ENCODE data around the gene ACSL6.

DNA sequence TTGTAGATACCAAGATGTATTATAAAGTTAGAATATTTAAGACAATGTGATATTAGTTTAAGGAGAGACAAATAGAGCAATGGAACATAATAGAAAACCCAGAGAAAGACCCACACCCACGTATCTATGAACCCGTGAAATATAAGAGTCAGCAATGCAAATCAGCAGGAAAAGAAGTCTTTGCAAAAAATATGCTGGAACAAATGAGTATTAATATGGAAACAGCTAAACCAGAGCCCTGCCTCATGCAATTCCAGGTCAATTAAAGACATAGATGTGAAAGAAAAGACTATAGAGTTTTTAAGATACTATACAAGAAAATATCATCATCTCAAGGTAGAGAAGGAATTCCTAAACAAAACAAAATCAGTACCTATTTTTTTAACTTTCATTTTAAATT, 25.9 kb upstream of the ACSL6 start:
- TF ChIP-seq, protein P1, sequence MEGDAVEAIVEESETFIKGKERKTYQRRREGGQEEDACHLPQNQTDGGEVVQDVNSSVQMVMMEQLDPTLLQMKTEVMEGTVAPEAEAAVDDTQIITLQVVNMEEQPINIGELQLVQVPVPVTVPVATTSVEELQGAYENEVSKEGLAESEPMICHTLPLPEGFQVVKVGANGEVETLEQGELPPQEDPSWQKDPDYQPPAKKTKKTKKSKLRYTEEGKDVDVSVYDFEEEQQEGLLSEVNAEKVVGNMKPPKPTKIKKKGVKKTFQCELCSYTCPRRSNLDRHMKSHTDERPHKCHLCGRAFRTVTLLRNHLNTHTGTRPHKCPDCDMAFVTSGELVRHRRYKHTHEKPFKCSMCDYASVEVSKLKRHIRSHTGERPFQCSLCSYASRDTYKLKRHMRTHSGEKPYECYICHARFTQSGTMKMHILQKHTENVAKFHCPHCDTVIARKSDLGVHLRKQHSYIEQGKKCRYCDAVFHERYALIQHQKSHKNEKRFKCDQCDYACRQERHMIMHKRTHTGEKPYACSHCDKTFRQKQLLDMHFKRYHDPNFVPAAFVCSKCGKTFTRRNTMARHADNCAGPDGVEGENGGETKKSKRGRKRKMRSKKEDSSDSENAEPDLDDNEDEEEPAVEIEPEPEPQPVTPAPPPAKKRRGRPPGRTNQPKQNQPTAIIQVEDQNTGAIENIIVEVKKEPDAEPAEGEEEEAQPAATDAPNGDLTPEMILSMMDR (conservative IDR thresholded peaks at IDR 0.05 in 1 of 2, IDR thresholded peaks at IDR 0.05 in 1 of 2; ENCODE audit: low read depth in 1 of 2, low read length in 2 of 2): no peak
- TF ChIP-seq EZH2 (IDR thresholded peaks at IDR 0.05; ENCODE audit: low read length, missing control alignments): no peak
